Ascending aorta (tissue), 2 donors: Measurements from ENCODE around the gene IMMP2L. TPM values are rescaled to one million over a fixed set of nuclear protein-coding genes. Genes with fewer than 3 reads are reported as not detected.

Experiments
- DNase-seq, 2 donors: peaks; one replicate each; pipeline ENCODE4 v3.0.0-alpha.2; 2019; ENCODE audit warnings: low spot score in 2 of 2
- H3K27ac ChIP-seq, 2 donors: fragments of 200-600 bp; sonication (generic); one replicate each; pipeline ENCODE4 v1.5.1; 2016 to 2017; ENCODE audit warnings: mild to moderate bottlenecking in 1 of 2
- H3K27me3 ChIP-seq: fragments of 200-600 bp; sonication (generic); one replicate; pipeline ENCODE4 v1.5.1; 2017
- H3K36me3 ChIP-seq, 2 donors: fragments of 200-600 bp; sonication (generic); one replicate each; pipeline ENCODE4 v1.5.1; 2016
- H3K4me1 ChIP-seq, 2 donors: fragments of 200-600 bp; sonication (generic); one replicate each; pipeline ENCODE4 v1.5.1; 2016 to 2017; ENCODE audit warnings: mild to moderate bottlenecking in 1 of 2
- H3K4me3 ChIP-seq, 2 donors: fragments of 200-600 bp; sonication (generic); one replicate each; pipeline ENCODE4 v1.5.1; 2016 to 2017; ENCODE audit warnings: mild to moderate bottlenecking in 1 of 2
- H3K9me3 ChIP-seq, 2 donors: fragments of 200-600 bp; sonication (generic); one replicate each; pipeline ENCODE4 v1.5.1; 2016
- CTCF ChIP-seq, 3 experiments: fragments of 200-600 bp in 2 of 3; fragments of 450-650 bp in 1 of 3; sonication (generic) in 2 of 3; IDR thresholded peaks; one replicate each; pipeline ENCODE4 v1.5.1; 2016 to 2019; ENCODE audit warnings: antibody characterized with exemption in 3 of 3, mild to moderate bottlenecking in 1 of 3, moderate library complexity in 1 of 3
- intact Hi-C: fragments of 100-400 bp; cut with DNase I; formaldehyde crosslinking; loops from one replicate; pipeline ENCODE4 v1.15.1; 2023
- total RNA-seq: library from RNA; depleted of rRNA; stranded (reverse); fragments of >200 nt; gene quantifications from one replicate; pipeline ENCODE4 v1.1.0, GENCODE V29; 2016

Gene IMMP2L
- total RNA-seq, 1 donor from 2014 or later = 143 TPM

- DNase-seq = no peak
- H3K9me3 ChIP-seq = no peaks in the 10 kb centered on the region
- no peaks in the 10 kb centered on the region for H3K27me3 ChIP-seq
- TF ChIP-seq CTCF (IDR thresholded peaks at IDR 0.05) = no peak
- no peaks in the 10 kb centered on the region for H3K36me3 ChIP-seq
- no peak overlapping the region for H3K27ac ChIP-seq
- no peak overlapping the region for H3K4me3 ChIP-seq
- H3K4me1 ChIP-seq = no peaks in the 10 kb centered on the region
- intact Hi-C loops = no loop called here
Observed at GRCh38 chr7:110960811-110961210, 601.5 kb downstream of the IMMP2L start.

- Histone ChIP-seq H3K36me3 (no peaks in the 10 kb centered on the region), H3K4me3 (no peak overlapping the region), H3K27ac (no peak overlapping the region), H3K9me3 (no peaks in the 10 kb centered on the region), H3K27me3 (no peaks in the 10 kb centered on the region), H3K4me1 (peaks cover 0 to 2% of the 10 kb centered on the region in 2 donors)
- DNase-seq = no peak
- intact Hi-C loops = no loop called here
- TF ChIP-seq CTCF (IDR thresholded peaks at IDR 0.05) = no peak
Observed at GRCh38 chr7:110948280-110948679, 614.0 kb downstream of the IMMP2L start.

- H3K27me3 ChIP-seq = no peaks in the 10 kb centered on the region
- intact Hi-C loops = no loop called here
- DNase-seq = no peak
- TF ChIP-seq CTCF (IDR thresholded peaks at IDR 0.05) = no peak
- no peaks in the 10 kb centered on the region for H3K36me3 ChIP-seq
- no peak overlapping the region for H3K27ac ChIP-seq
- no peak overlapping the region for H3K4me3 ChIP-seq
- H3K9me3 ChIP-seq = no peaks in the 10 kb centered on the region
- peaks cover 0 to 2% of the 10 kb centered on the region in 2 donors for H3K4me1 ChIP-seq
Observed at GRCh38 chr7:110947408-110947807, 614.9 kb downstream of the IMMP2L start.

GRCh38 chr7:110944966-110945644 lies 617.2 kb downstream of the IMMP2L start:
- Histone ChIP-seq H3K4me3 (no peak overlapping the region), H3K27ac (no peak overlapping the region), H3K27me3 (no peaks in the 10 kb centered on the region), H3K36me3 (no peaks in the 10 kb centered on the region), H3K9me3 (no peaks in the 10 kb centered on the region), H3K4me1 (peaks cover 0 to 2% of the 10 kb centered on the region in 2 donors)
- no peak for TF ChIP-seq CTCF (IDR thresholded peaks at IDR 0.05)
- intact Hi-C loops = no loop called here
- no peak for DNase-seq

GRCh38 chr7:110944448-110944847 lies 617.8 kb downstream of the IMMP2L start:
- H3K4me3 ChIP-seq = no peak overlapping the region
- no peaks in the 10 kb centered on the region for H3K36me3 ChIP-seq
- DNase-seq = no peak
- H3K27ac ChIP-seq = no peak overlapping the region
- H3K9me3 ChIP-seq = no peaks in the 10 kb centered on the region
- no peaks in the 10 kb centered on the region for H3K27me3 ChIP-seq
- peaks cover 0 to 2% of the 10 kb centered on the region in 2 donors for H3K4me1 ChIP-seq
- TF ChIP-seq CTCF (IDR thresholded peaks at IDR 0.05) = no peak
- intact Hi-C loops = no loop called here
